HG03439 (cell line): ENCODE data around the gene IKZF3.
A peak's percentile ranks its signal among the peaks of the same experiment; 100 is the strongest.
"Not testable (repeated sequence)": the region's sequence is repeated elsewhere in the genome, so short reads cannot be mapped to it uniquely, and the experiment has no call there.

Experiments
- ATAC-seq: cut with Tn5 transposase; IDR thresholded peaks from one replicate; pipeline ENCODE4 v1.9.1; 2021; ENCODE audit warnings: mild to moderate bottlenecking, moderate library complexity; ENCODE audit not compliant: unreplicated experiment

The IKZF3 gene

GRCh38 chr17:39782481-39782880 lies 81.6 kb downstream of the IKZF3 start:
- no peak for ATAC-seq

GRCh38 chr17:39781861-39782213 lies 82.3 kb downstream of the IKZF3 start:
- no peak for ATAC-seq

- no peak for ATAC-seq
Measured at GRCh38 chr17:39781031-39781860, 82.9 kb downstream of the IKZF3 start.

- peak; percentile 52 for ATAC-seq
Measured at GRCh38 chr17:39777534-39778365, 86.4 kb downstream of the IKZF3 start.

GRCh38 chr17:39776252-39776651 lies 87.9 kb downstream of the IKZF3 start:
- ATAC-seq: no peak

GRCh38 chr17:39775031-39775430 lies 89.1 kb downstream of the IKZF3 start:
- ATAC-seq: no peak

- no peak for ATAC-seq
Measured at GRCh38 chr17:39774047-39774446, 90.1 kb downstream of the IKZF3 start.

GRCh38 chr17:39772987-39773934 lies 90.9 kb downstream of the IKZF3 start:
- ATAC-seq: no peak

- no peak for ATAC-seq
Measured at GRCh38 chr17:39772415-39772814, 91.7 kb downstream of the IKZF3 start.

GRCh38 chr17:39769974-39770587 lies 94.0 kb downstream of the IKZF3 start:
- ATAC-seq: peak; percentile 46

- ATAC-seq: no peak
Measured at GRCh38 chr17:39767147-39767546, 97.0 kb downstream of the IKZF3 start.

- ATAC-seq: no peak
Measured at GRCh38 chr17:39765766-39766165, 98.3 kb downstream of the IKZF3 start.

- no peak for ATAC-seq
Measured at GRCh38 chr17:39765175-39765574, 98.9 kb downstream of the IKZF3 start.

- not testable (repeated sequence) for ATAC-seq
Measured at GRCh38 chr17:39764171-39764570, 99.9 kb downstream of the IKZF3 start.

GRCh38 chr17:39763051-39763820 lies 100.9 kb downstream of the IKZF3 start:
- no peak for ATAC-seq

GRCh38 chr17:39761861-39762496 lies 102.1 kb downstream of the IKZF3 start:
- no peak for ATAC-seq

GRCh38 chr17:39759204-39759603 lies 104.9 kb downstream of the IKZF3 start:
- no peak for ATAC-seq

- ATAC-seq: no peak
Measured at GRCh38 chr17:39757931-39758873, 105.9 kb downstream of the IKZF3 start.
